NCI-H82 (cell line): ENCODE data around the gene PRSS3.
"Not testable (repeated sequence)": the region's sequence is repeated elsewhere in the genome, so short reads cannot be mapped to it uniquely, and the experiment has no call there.

Experiments used
- DNase-seq: peaks from one replicate; lab custom pipeline; 2025; lab: John Stamatoyannopoulos, UW

PRSS3 gene

DNA sequence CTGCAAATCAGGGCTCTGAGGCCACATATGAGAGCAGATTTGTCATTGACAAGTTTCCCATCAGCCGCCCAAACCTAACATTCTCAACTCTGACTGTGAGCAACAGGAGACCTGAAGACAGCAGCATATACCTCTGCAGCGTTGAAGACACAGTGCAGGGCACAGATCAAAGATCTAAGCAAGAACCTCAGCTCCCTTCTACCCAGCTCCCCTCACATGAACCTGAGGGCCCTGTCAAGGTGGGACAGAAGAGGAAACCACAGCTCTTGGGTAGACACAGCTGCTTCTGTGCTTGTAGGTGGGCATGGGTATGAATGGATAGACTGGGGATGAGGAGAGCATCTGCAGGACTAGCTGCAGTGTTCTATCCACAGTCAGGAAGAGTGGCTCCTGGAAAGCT lies 8.7 kb upstream of the PRSS3 start:
- no peak for DNase-seq

DNA sequence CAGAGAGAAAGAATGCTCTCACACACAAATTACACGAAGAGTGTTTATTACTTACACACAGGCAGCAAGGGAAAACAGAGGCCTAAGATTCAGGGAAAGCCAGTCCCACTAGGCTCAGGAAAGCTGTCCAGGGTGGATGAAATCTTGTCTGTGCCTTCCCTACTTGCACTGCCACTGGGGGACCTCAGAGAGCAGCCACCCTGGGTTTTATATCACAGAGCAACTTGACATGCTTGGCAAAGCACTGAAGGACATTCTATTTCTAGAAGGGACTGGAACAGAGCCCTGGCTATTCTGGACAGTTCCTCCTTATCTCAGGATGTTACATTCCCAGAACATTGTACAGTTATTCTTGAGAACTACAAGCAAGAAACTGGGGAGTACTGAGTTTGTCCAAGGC lies 7.5 kb upstream of the PRSS3 start:
- DNase-seq: no peak

DNA sequence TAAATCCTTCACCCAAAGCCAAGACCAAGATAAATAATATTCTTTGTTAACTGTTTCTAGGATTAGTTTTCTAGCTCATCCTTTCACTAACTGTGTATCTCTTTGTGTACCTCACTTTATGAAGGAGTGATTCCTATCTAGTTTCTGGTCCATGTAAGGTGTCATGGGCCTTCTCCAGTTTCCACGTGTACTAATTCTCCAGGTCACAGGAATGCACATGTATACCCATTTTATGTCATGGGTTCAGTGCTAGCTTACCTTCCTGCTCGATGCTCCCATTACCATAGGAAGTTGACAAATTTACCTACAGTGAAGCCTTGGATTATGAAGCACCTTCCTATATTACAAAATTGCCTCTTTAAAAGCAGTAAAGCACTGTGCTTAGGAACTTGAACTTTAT lies 5.9 kb upstream of the PRSS3 start:
- not testable (repeated sequence) for DNase-seq

DNA sequence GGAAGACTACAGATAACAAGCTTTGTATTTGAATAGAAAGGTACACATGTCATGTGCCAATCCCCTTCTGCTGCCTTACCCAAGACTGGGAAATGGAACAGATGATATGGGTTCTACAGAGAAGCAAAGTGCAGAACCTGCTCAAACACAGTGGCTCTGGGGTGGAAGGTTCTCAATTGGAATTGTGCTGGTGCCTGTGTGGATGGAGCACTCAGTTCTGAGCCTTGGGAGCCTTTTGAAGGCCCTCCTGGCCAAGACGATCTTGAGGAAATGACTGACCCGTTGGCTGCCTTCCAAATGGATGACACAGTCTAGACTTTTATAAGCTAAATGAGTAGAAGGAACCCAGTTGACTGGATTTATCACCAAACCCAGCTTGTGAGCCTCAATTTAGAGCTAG lies 4.2 kb upstream of the PRSS3 start:
- no peak for DNase-seq

DNA sequence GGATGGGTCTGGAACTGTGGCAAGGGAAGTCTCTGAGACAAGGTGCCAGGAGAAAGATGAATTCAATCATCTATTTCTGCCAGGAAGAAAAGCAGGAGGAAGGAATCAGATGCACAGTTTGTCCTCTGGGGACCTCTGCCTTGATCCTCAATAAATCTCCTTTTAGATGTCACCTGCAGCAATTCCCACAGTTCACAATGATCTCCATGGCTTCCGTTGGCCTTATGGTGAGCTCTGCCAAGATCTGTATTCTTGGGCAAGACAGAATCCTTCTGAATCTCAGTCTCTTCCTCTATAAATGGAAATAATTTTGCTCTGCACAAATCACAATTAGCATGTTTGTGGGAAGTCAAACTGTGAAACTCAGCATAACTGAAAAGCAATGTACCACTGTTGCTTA lies 1.9 kb upstream of the PRSS3 start:
- DNase-seq: not testable (repeated sequence)

DNA sequence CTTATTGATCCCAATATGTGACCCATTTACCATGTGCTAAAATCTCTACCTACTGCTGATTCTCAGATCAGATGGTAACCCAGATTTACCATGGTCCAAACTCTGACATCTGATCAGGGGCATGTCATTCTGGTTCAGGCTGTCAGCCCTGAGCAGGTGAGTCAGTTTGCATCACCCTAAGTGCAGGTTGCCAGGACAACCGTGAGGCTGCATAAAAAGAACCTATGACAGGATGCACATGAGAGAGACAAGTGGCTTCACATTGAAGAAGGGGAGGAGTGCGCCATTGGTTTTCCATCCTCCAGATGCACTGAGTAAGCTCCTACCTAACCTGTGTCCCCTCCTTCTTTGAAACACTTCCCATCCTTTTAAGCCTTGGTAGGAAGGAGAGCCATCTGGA lies 801 bp upstream of the PRSS3 start:
- DNase-seq: no peak

DNA sequence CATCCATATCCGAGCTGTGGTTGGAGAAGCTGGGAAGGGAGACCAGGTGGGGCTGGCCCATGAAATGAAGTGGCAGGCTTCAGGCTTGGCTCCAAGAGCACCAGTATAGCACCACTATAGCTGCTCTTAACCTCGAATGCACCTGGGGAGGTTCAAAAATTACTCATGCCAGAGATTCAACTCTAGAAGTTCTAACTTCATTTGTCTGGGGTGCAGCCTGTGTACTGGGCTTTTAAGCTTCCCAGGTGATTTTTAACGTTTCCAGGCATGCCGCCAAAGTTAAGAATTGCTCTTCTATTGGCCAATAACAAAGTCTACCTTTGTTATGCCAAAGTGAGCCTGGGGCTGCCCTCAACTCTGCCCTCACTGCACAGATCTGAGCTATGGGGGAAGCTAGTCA lies 458 bp downstream of the PRSS3 start:
- no peak for DNase-seq

DNA sequence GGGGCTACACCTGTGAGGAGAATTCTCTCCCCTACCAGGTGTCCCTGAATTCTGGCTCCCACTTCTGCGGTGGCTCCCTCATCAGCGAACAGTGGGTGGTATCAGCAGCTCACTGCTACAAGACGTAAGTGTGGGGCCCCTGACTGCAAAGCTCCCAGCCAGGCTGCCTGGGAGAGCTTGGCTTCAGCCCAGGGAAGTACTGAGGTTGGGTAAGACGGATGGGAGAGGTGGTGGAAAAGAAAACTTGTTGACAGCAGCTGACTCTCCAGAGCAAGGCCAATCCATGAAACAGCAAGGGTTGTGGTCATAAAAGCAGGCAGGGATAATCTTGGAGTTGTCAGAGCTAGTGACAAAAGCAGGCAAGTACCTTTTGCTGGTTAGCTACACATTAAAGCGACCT lies 1.3 kb downstream of the PRSS3 start:
- not testable (repeated sequence) for DNase-seq

DNA sequence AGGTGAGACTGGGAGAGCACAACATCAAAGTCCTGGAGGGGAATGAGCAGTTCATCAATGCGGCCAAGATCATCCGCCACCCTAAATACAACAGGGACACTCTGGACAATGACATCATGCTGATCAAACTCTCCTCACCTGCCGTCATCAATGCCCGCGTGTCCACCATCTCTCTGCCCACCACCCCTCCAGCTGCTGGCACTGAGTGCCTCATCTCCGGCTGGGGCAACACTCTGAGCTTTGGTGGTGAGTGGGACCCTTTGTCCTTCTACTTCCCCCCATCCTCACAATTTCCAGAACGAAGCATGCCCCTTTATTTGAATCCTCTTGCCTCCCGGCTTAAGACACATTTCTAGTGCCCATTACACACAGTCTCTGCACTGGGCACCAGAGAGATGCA lies 2.5 kb downstream of the PRSS3 start:
- DNase-seq: no peak

DNA sequence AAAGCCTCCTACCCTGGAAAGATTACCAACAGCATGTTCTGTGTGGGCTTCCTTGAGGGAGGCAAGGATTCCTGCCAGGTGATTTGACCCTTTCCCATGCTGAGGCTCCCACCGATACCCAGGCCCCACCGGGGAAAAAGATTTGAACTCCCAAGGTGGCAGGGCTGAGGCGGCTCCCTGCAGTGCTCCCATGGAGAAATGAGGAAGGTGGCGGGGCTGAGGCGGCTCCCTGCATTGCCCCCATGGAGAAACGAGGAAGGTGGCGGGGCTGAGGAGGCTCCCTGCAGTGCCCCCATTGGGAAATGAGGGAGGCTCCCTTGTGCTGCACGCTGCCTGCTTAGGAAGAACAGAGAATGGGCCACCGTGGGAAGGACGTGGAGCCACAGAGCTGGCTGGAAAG lies 3.2 kb downstream of the PRSS3 start:
- no peak for DNase-seq

DNA sequence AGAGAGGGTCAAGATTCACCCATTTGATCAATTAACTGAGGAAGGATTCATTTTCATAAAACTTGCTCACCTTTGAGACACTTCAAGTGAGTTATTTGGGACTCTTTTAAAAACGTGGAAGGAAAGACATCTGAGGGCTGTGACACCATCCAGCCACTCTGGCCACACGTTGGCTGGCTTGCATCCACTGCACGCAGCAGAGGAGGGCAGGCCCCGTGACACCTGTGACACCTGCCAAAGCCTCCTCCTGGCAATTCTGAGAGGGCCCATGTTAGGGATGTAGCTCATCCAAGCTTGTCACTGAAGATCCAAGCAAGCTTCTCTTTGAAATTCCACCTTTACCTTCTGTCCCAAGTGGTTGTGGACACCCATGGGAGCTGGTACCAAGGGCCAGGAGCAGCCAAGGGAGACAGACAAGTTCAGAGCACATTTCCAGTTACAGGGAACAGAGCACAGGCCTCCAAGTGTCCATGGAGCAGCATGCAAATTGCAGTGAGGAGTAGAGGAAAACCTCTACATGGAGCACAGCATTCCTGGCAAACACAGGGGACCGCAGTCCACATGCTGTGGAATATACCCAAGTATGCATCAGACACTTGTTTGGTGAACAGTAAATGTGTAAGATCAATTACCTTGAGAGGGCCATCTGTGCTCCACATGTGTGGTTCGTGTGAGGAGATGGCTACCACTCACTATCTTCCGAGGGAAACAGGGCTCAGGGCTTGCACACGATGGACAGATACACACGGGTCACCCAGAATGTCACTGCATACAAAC lies 4.8 kb downstream of the PRSS3 start:
- no peak for DNase-seq

DNA sequence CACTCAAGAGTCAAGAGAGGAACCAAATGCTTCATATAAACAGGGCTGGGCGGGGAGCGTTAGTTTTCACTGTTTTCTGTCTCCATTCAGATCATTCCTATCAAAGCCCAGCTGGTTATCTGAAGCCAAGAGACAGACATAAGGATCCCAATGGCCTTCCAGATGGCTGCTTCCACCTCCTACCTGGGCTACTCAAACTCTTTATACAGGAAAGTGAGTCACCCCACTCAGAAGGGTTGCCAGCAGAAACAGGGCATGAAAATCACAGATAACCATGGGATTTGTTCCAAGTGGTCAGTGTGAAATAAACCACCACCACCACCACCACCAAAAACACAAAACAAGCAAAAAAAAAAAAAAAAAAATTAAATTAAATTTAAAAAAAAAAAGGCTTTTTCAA lies 5.5 kb downstream of the PRSS3 start:
- no peak for DNase-seq

DNA sequence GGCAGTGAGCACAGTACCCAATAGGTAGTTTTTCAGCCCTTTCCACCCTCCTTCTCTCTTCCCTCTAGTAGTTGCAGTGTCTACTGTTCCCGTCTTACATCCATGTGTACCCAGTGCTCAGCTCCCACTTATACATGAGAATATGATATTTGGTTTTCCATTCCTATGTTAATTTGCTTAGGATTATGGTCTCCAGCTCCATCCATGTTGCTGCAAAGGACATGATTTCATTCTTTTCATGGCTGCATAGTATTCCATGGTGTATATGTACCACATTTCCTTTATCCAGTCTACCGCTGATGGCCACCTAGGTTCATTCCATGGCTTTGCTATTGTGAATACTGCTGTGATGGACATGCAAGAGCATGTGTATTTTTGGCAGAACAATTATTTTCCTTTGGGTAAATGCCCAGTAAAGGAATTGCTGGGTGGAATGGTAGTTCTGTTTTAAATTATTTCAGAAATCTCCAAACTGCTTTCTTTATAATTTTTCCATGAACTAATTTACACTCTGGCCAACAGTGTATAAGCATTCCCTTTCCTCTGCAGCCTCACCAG lies 6.7 kb downstream of the PRSS3 start:
- not testable (repeated sequence) for DNase-seq

DNA sequence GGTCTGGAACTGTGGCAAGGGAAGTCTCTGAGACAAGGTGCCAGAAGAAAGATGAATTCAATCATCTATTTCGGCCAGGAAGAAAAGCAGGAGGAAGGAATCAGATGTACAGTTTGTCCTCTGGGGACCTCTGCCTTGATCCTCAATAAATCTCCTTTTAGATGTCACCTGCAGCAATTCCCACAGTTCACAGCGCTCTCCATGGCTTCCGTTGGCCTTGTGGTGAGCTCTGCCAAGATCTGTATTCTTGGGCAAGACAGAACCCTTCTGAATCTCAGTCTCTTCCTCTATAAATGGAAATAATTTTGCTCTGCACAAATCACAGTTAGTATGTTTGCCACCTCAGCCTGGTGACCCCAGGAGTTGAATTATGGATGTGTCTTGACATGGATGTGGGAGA lies 8.8 kb downstream of the PRSS3 start:
- not testable (repeated sequence) for DNase-seq

DNA sequence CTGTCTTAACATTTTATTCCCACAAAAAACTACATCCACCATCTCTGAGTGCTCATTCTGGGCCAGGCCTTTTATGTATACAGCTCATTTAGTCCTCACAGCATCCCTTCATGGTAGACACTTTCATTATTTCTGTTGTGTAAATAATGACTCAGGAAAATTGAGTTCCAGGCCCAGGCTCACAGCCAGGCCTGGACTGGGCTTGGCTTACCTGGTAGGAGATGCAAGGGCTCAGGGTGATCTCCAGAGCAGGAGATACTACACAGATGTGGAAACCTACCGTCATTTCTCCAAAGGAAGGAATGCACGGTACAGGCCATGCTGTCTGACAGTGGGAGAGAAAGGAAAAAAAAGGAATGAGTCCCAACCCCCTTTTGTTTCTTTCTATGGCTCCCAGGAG lies 11.8 kb downstream of the PRSS3 start:
- not testable (repeated sequence) for DNase-seq

DNA sequence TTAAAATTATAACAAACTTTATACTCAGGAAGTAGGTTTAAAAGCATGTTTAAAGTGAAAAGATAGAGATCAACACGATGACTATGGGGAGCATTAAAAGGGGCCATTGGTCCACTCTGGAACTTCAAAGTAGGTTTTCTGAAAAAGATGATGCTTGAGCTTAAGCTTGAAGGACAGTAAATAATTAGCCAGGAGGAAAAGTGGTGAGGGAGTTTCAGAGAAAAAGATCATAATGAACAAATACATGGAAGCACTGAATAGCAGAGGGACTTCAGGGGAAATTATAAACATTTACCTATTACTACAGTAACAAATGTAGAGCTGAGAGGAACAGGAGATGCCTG lies 13.6 kb downstream of the PRSS3 start:
- not testable (repeated sequence) for DNase-seq

DNA sequence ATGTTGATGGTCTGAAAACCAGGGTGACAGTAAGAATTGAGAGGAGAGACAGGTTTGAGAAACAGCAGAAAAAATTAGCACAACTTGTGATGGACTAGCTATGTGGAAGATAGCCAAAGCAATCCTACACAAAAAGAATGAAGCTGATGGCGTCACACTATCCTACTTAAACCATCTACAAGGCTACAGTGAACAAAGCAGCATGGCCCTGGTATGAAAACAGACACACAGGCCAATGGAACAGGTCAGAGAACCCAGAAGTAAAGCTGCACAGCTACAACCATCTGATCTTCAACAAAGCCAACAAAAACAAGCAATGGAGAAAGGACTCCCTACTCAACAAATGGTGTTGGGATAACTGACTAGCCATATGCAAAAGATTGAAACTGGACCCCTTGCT lies 14.1 kb downstream of the PRSS3 start:
- no peak for DNase-seq

DNA sequence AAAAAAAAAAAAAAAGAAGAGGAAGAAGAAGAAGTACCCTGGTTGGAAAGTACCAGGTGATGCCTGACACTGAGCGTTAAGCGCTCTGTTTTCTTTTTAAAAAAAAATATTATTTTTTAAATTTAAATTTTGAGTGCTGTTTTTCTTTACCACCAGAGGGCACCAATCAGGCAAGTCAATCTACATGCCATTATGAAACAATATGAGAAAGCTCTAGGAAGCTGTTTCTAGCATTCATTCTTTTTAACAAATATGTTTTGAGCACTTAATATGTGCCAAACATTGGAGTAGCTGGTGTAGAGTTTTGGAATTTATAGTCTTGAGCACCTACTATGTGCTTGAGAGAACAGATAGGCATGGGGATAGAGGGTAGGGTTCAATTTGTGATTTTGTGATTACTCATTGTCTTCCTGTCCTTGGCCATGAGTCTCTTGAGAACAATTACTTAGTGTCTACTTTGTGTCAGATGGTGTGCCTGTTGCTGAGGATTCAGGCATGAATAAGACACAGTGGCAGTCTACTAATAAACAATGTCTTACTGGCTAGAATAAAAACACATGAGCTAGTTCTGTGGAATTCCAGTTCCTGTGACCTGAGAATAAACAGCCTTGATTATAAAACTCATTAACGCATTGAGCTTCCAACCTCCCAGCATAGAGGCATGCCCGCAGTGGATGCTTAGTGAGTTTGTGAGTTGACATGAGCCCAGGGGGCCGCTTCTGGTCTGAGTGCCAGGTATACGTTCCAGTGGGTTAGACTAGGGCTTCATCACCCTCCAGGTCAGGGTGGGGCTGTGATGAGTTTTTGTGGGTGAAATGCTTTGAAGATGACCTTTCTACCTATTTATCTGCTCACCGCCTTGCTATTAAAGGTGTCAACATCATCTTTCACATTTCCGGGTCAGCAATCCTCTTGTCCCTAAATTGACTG lies 18.6 kb downstream of the PRSS3 start:
- peak; percentile 35 for DNase-seq

DNA sequence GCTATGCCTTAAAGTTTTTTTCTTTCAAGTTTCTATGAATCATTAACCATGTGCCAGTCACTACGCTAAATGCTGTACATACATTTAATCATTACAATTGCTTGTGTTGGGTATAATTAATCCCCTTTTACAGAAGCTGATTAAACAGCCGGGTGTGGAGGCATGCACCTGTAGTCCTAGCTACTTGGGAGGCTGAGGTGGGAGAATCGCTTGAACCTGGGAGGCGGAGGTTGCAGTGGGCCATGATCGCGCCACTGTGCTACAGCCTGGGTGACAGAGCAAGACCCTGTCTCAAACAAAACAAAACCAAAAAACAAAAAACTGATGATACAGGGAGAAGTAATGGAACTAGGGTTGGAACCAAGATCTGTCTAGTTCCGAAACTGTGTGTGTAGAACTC lies 20.4 kb downstream of the PRSS3 start:
- DNase-seq: no peak

DNA sequence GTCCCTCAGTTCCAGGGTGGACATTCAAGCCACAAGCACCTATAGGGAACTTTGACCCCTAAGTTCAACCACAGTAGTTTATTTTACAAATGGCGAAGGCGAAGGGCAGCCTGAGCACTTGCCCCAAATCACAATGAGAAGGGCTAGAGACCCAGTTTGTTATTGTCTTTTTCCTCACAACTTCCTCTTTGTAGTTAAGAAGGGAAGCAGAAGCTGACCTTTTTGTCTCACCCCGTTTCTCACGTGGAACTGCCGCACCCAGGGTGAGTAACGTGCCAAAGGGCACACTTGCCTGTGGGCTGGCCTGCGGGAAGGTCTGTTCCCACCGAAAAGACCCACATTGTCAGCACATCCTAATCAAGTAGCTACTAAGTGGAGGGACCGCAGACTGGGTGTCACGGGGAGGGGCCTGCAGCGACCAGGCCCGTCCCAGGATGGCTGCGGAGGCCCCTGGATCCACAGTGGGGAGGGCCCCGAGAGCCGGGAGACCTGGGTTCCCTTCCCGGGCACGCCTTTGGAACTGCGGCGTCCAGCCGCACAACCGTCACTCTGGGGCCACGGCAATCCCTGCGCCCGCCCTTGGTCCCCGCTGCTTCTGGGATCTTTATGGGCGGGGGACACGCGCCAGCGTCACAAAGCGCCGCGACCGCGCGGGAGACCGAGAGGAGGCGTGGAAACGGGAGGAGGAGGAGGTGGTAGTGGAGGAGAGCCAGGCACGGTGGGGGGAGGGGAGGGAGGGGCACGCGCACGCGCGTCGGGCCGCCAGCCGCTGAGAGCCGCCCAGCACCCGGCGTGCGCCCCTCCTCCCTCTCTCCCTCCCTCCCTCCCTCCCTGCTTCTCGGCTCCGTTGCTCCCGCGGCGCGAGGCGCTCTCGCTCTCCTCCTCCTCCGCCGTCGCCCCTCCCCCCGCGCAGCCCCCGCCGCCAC lies 21.2 kb downstream of the PRSS3 start, which contains the start of gene UBE2R2:
Gene UBE2R2 (plus strand): TSS at position 834 of the 926 bp plus-strand sequence. CDS start 598 bp downstream, outside the sequence.
- peak; percentile 95 for DNase-seq

DNA sequence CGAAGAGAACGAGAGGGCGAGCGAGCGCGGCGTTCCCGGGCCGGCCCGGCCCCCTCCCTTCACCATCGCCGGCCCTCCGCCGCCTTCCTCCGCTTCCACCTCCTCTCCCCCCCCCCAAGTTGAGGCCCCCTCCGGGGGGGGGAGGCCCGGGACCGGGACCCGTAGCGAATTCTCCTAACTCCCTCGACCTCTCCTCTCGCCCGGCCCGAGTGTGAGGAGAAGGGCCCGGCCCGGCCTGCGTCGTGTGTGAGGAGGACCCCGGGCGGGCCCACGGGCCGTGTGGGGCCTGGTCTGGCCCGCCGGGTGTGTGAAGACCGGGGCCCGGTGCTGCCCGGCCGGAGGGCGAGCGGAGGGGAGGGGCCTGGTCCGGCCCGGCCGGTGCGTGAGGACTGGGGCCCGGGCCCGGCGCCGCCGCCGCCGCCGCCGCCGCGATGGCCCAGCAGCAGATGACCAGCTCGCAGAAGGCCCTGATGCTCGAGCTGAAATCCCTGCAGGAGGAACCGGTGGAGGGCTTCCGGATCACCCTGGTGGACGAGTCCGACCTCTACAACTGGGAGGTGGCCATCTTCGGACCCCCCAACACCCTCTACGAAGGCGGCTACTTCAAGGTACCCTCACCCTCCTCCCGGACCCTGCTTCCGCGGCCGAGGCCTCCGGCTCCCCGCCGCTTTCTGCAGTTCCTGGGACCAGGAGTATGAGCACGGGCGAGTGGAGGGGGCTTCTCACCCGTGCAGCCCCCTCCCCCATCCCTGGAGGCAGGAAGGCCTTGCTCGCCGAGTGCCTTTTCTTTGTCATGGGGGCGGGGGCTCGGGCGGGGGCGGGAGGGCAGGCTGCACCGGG lies 22.2 kb downstream of the PRSS3 start:
- peak; percentile 73 for DNase-seq
